GM19238 (cell line): Measurements from ENCODE around the gene NKX2-1.
"Not testable (repeated sequence)": the region's sequence is repeated elsewhere in the genome, so short reads cannot be mapped to it uniquely, and the experiment has no call there.

Experiments
- DNase-seq: peaks from one replicate; pipeline ENCODE4 v3.0.0; 2011; ENCODE audit warnings: low spot score; ENCODE audit not compliant: insufficient read length

NKX2-1 gene

DNA sequence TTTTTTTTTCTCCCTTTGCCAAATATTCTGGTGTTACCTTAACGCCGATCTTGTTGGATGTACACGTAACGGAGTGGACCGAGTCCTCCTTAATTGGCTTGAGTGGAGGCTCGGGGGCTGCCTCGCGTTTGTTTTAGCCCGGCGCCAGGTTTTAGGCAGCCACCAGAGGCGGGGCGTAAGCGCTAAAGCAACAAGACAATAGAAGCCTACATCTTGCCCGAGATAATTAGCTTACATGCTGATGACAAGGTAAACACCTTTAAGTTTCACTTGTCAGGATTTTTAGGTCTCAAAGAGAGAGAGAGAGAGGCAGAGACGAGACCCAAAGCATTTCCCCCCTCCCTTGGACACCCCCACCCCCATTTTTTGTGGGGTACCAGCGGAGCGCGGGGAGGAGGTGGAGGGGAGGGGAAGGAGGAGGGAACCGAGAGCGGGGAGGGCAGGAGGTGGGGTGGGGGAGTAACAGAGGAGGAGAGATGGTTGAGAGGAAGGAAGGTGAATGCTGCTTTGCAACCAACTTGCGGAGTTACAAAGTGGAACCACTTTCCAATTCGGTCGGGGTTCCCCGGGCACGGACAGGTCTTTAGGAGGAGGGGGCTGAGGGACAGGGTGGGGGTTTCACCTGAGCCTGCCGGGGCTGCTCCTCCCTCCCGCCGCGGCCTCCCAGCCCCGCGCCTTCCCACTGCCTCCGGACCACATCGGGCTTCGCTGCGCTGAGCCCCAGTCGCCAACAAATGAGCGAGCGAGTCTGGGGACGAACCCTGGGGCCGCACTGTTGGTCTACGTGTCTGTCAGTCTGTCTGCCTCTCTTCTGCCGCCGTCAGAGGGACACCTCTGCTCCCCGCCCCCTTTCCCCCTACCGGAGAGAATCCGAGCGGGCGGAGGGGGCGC is at the start of gene NKX2-1:
NKX2-1 (minus strand) TSS at position 802 of the 891 bp plus-strand sequence; CDS start at position 699, 103 bp downstream.
- no peak for DNase-seq

DNA sequence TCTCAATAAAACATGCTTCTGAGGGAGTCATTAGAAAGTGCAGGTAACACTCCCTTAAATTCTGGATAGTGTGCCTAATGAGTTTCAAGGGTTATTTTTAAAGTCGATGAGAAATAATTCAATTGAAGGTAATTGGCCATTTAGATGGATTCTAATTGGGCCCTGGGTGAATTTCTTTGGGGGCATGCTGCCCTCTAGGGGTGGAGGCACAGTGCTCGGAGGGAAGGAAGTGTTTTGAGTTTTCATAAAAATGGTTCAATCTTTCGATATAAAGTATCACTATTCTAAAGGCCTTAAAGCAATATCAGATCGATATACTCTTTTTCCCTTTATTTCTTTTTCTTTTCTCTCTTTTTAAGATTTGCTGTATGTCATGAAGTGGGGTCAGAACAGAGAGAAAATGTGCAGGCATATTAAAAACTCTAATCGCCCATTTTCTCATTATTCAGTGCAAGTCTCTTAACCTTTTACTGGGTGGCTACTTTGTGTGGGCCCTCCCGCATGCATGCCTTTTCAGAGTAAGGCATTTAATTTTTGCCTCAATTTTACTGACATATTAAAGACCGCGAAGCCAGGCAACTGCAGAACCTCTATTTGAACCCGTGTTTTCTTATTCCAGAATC is 36.9 kb upstream of the NKX2-1 start:
- no peak for DNase-seq

DNA sequence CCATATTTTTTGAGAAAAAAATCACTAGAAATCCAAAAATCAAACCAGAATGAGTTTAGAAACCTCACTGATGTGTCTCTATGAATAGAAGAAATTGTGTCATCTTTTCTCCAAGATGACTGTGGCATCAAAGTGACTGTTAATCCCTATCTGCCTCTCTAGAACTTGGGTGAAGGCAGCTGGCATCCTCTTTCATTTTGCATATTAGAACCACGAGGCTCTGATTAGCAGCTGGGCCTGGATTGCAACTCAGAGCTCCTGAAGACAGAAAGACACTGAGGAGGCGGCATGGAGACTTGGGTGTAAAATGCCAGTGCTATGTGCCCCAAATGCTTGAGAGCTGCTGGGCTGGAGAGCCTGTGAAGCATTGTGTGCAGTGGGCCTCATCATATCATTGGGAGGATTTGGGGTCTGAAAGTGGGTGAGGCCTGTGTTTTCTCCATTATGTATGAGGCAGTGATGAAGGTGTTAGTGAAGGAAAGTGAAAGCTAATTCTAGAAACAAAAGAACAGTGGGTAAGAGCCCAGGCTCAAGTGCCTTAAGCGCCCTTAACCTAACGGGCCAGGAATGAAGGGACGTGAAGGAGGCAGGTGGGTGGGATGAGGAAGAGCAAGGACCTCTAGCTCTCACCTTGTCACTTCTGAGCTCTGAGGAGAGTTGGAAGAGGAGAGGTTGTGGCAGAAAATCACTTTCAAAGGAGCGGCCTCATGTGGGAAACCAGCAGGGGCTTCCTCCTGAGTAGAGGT is 36.1 kb upstream of the NKX2-1 start:
- no peak for DNase-seq

DNA sequence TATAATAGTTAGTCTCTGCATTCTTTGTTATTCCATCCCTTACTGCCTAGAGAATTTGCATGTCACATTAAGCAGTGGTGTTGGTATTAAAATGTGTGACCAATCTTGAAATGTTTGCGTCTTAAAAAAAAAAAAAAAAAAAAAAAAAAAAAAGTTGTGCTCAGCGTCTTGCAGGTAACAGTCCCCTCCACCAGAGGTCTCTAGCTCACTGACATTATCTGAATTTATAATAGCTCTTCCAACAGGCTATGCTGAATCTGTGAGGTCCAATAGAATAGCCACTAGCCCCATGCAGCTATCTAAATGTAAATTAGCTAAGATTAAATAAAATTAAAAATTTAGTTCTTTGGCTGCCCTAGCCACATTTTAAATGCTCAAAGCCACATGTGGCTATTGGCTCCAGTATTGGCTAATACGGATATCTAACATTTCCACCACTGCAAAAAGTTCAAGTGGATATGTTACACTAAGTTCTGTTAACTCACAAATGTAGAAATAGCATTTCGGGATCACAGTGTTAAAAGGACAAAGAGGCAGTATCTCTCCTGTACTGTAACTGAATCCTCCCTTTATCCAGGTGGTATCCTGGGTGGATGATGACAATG is 33.7 kb upstream of the NKX2-1 start:
- DNase-seq: no peak

DNA sequence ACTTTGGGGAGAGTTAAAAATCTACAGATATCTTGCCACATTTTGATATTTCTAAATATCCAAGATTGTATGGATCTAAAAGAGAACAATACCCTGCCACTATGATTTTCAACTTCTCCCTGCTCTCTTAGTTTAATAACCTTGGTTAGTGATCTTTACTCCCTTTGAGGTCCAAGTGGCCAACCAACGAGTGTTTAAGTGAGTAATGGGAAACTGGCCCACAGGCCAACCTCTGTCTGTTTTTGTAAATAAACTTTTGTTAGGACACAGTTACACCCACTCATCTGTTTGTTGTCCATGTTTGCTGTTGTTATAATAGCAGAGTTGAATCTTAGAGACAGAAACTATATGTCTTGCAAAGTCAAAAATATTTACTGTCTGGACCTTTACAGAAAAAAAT is 30.9 kb upstream of the NKX2-1 start:
- no peak for DNase-seq

DNA sequence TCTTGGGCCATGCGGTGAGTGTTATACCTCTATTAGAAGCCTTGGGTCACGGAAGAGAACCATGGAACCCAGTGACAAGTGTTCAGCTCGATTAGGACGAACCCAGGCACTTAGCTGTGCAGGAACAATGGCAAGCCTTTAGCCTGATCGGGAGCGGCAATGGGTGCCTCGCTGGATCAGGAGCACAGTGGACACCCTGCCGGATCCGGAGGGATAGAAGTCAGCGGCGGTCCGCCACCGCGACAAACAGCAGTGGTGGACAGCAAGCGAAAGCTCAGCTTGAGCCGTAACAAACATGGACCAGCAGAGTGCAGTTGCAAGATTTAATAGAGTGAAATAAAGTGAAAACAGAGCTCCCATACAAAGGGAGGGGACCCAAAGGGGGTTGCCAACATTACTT is 24.2 kb upstream of the NKX2-1 start:
- not testable (repeated sequence) for DNase-seq

DNA sequence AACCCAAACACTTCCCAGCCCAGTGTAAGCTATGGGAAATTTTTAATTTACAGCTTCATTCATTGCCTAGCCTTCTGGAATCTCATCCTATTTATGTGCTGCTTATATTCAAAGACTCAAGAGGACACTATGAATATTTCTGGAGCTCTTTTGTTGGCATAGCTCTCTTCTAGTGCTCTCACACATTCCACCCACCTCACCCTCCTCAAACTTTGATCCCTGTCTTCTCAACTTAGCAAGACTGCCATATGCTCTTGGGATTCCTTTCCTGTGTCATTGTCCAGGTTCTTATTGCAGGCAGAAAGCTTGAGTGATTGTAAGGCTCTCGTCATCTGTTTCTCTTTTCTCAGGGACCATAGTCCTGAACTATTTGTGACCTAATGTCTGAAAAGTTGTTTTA is 18.0 kb upstream of the NKX2-1 start:
- DNase-seq: no peak

DNA sequence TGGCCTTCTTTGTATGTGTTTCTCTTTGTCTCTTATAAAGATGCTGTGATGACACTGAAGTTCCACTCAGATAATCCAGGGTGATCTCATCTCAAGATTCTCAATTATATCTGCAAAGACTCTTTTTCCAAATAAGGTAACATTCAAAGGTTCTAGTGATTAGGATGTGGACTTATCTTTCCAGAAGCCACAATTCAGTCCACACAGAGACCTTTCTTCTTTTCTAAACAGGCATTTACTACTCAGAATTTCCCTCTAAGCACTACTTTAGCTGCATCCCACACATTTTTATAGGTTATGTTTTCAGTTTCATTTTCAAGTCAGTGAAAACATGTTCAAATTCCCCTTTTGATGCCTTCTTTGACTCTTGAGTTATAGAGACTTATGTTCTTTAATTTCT is 9.0 kb upstream of the NKX2-1 start:
- DNase-seq: no peak

DNA sequence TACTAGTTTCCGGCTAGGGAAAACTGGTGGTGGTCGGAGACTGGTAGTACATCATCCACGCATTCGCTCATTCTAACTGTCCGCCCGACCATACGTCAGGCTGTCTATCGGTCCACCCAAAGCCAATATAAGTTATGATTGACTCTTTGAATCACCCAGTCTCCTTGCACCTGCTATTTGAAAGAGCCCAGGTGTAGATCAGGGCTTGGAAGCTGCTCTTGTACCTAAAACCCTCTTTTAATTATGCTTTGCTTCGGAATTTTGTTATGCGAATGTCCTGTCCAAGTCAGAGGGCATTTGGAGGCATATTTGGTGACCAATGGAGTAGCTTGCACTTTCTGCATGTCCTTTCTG is 5.7 kb upstream of the NKX2-1 start:
- DNase-seq: no peak

DNA sequence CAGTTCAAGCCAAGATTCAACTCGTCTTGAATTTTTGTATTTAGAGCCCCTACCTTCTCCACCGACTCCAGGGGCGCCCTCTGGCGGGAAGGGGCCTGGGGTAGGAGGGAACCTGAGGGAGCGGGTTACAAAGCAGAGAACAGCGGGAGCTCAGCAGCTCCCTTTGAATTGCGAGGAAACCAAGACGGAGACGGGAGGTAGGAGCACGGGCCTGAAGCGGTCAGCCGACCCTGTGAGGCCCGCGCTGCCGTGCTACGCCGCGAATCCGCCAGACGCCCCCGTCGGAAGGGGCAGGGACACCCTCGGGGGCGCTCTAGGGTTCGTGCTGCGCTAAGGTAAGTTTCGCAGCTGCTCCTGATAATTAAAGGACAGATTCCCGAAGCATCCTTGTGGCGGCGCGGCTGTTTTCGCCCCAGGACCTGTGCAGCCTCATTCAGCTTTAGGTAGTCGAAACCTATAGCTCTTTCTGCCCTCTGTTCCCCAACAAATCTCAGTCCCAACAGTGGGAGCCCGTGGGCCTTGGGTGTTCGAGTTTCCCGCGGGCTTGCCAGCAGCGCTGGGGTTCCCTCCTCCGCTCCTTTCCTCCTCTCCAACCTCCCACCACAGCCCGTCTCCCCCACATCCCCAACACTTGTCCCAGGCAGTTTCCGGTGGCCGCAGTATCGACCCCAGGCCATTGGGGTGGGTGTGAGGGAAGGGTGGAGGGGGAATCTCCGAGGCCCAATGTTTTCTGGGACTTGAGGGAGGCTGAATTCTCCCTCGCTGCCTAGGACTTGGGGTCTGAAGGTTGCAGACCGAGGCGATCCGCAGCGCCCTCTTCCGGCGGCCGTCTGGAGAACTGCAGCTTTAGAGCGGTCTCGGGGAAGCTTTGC is 5.1 kb upstream of the NKX2-1 start:
- no peak for DNase-seq

DNA sequence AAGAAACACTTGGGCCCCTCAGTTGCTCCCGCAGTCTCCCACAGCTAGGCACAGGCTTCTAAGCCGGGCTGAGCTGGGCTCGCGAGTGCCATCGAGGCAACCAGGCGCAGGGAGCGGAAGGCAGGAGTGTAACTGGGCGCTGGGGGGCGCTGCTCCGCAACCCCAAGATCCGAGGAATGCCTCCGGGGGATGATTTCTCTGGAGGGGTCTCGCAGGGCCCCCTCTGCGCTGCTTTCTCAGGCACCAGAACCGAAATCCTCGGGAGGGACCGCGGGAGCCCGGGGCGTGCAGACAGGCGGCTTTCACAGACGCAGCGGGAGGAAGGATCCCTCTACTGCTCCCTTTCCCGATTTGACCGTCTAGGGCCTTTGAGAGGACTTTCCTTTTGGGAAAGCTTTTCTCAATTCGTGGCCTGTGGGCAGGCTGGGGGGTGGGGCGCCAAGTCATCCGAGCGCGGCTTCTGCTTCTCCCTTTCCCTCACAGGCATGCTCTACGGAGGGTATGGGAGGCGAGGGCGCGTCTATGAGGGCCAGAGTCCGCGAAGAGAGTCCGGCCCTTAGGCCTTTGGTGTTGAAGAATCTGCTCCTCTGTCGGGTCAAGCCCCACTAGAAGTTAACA is 4.3 kb upstream of the NKX2-1 start:
- no peak for DNase-seq

DNA sequence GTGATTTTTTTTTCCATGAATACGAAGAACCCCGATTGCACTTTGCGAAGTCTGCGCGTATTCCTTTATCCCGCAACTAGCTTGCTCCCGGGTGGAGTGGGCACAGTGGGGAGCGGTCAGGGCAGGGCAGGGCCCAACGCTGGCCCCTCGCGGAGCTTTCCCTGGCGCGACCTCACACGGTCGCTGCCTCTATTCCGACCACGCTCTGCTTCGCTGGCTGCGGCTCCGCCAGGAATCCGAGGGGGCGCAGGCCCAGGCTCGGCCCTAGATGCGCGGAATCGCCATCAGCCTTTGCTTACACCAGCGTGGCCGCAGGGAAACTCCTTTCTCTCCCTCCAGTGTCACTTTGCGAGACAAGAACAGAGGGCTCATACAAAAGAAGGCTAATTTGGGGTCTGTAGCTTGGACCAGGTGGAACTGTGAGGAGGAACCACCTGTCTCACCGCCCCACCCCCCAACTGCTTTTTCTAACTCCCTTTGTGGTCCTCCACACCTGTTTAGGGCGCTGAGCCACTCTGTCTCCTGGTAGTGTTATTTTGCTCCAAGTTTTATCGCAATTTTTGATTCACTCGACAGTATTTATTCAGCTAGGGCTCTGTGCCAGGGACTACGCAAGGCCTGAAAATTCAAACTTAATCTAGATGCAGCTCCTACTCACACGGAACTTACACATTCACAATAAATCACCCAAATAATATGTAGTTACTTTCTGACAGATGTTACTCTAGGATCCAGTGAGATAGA is 3.1 kb upstream of the NKX2-1 start:
- DNase-seq: no peak

DNA sequence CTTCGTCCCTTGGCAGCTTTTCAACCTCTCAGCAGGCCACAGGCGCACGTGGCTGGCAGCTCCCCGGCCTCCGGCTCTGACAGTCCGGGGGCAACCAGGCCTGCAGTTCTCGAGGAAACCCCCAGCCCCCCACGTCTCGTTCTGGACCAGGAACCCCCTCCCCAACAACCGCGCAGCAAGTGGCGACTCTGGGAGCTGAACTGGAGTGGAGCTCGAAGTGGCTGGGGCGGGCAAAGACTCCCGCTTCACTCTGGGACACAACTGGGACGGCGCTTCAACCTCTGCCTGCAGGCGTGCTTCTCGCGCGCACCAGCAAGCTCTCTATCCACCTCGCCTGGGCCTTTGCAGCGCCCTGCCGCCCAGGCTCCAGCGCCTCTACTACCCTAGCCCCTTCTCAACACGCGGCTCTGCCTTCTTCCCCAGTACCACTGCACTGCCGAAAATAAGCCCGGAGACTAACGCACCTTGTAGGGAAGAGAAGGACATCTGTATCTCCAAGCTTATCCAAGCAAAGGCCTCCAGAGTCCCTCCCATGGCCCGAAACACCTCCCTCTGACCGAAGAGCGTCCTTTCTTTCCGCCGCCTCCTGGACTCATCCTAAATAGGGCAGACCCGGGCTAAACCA is 2.4 kb upstream of the NKX2-1 start:
- DNase-seq: no peak

DNA sequence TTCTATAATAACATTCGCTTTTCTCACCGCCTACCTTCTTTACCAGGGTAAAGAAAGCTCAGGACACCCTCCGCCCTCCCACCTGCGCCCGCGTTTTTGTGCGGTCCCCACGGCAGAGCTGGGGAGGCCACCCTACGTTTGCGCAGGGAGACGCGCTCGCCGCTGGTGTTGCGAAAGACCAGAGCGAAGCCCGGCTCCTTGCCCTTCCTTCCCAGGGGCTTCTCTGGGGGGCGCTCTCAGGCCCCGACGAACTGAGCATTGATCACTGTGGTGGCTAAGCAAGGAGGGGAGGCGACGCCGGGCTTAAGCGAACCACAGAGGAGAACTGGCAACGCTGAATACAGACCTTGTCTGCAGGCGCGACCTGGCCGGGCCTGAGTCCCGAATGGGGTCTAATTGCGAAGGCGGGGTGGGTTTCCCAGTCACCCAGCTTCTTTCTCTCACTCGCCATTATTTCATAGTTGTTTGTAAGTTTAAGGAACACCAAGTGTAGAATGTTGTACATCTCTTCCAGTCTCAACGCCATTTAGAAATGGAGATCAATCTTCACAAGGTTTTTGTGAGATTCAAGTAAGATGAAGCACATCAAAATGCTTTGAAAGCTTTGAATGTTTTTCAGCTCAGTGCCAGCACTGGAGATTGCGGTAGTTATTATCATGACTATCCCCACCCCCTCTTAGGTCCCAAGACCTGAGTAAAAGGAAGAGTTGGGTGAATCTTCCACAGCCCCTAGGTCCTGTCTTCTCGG is 1.7 kb upstream of the NKX2-1 start:
- DNase-seq: no peak

DNA sequence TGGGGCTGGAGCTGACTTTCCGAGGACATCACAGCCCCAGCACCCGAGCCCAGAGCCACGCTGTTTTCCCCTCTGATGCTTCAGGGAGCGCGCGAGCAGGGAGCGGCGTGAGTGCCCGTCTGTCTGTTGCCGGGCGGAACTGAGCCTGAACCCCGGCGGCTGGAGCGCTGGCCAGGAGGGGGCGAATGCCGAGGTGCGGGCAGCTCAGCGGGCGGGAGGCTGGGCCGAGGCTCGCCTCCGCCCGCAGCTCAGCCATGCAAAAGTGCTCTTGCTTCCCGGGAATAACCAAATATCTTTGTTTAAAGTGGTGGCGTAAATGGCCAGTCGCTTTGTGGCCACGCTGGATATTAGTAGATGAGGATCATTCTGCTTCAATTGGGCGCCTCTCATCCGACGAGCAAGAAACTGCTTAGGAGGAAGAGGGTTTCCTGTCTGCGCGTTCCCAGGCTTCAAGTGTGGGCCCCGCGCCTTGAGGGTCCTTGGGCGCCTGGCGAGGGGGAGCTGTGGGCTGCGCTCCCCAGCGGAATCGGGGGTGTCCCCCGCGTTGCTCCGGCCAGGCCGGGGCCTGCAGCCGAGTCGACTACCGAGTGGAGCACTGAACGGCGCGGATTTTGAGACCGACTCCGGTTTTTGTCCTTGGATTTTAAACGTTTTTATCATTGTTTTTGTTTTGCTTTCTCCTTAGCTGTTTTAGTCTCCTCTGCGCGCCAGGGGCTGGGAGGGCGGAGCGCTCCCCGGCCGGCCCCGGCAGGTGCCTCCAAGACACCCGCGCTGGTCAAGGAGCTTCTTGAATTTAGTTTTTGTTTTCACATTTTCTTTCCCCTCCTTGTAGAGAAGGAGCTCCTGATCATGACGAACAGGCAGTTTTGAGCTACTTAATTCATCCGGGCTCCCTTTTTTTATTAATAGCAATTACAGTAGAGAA is 831 bp upstream of the NKX2-1 start:
- no peak for DNase-seq

DNA sequence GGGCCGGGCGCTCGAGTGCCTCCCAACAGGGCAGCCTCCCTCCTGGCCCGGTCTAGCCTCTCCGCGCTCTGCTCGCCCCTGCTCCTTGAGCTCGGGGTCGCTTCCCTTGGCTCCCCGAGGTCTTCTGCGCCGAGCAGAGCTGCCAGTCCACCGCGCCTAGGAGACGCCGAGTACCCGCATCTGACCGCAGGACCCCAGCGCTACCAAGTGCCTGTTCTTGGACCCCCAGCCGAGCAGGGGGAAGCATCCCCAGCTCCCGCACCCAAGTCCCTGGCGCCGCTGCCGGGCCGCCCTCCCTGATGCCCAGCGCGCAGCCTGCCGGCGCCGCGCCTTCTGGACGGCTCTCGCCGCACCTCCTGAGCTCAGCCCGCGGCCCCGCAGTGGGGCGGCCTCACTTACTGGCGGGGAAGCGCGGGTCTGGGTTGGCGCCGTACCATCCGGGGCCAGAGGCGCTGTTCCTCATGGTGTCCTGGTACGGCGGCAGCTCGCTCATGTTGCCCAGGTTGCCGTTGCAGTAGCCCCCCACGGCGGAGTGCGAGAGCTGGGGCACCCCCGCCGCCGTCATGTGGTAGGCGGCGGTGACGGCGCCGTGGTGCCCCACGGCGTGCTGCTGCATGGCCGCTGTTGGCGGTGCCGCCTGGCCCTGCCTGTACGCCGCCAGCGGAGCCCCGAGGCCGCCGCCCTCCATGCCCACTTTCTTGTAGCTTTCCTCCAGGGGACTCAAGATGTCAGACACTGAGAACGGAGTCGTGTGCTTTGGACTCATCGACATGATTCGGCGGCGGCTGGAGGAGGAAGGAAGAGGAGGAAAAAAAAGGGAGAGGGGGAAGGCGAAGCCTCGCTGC is 1.2 kb downstream of the NKX2-1 start:
- no peak for DNase-seq
